ENCODE results near the gene FAM204A.

FAM204A gene

DNA sequence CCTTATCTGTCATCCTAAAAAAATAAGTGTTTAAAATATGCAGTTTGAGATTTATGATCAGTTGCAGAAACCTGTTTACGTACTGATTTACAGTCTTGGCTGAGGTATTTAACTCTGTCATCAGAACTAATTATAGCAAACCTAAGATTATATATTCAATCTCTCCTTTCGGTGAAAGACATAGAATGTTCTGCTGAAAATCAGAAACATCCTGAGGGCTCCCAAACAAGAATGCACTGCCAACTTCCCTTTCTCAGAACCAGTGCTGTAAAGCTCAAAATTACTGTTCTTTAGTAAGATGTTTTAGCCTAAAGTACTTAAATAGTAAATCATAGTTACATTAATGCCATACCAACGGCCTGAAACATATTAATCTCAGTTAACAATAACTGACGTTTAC, 34.3 kb downstream of the FAM204A start:
- H3K36me3 ChIP-seq (ENCODE audit: control insufficient read depth in 1 of 2, insufficient read depth in 2 of 2, low read depth in 1 of 2, low read length in 2 of 2): peaks cover 11 to 77% of the 10 kb centered on the region in 2 experiments
- WGBS: 75% methylated on average over 2 of the region's 4 CpGs
- H3K9me3 ChIP-seq (ENCODE audit: control insufficient read depth, low read length): no peaks in the 10 kb centered on the region
- H2AFZ ChIP-seq (ENCODE audit: low read depth, low read length): no peak overlapping the region
- no peak overlapping the region for H2BK5ac ChIP-seq (ENCODE audit: low read depth, low read length, poor library complexity, severe bottlenecking)
- no peak overlapping the region for H2AK5ac ChIP-seq (ENCODE audit: low read length, severe bottlenecking)
- H3K4ac ChIP-seq (ENCODE audit: low read depth in 1 of 2, low read length in 2 of 2): no peak overlapping the region
- H3K4me1 ChIP-seq (ENCODE audit: control insufficient read depth, insufficient read depth, low read depth, low read length): peaks cover 2% of the 10 kb centered on the region
- H3K27ac ChIP-seq (ENCODE audit: low read length, poor library complexity, severe bottlenecking): no peak overlapping the region
- H3K23ac ChIP-seq (ENCODE audit: low read length in 2 of 2): no peak overlapping the region
- peaks cover 2% of the 10 kb centered on the region for H3K79me1 ChIP-seq (replicated peaks; ENCODE audit: low read length, poor library complexity, severe bottlenecking)
- no peak overlapping the region for H3K4me2 ChIP-seq (ENCODE audit: low read length, poor library complexity, severe bottlenecking)
- no peak overlapping the region for H3K14ac ChIP-seq (ENCODE audit: low read length in 2 of 2)
- no peak overlapping the region for H2BK12ac ChIP-seq (ENCODE audit: low read length in 2 of 2)
- no peak overlapping the region for H4K8ac ChIP-seq (ENCODE audit: low read length)
- no peak overlapping the region for H2BK15ac ChIP-seq (ENCODE audit: low read depth, poor library complexity, severe bottlenecking)
- H3K18ac ChIP-seq (ENCODE audit: low read depth in 1 of 2, low read length in 2 of 2): no peak overlapping the region
- H3K4me3 ChIP-seq (ENCODE audit: insufficient read depth in 1 of 2, low read depth in 1 of 2, low read length in 2 of 2): no peak overlapping the region
- no peak for DNase-seq
- no peak overlapping the region for H4K91ac ChIP-seq (ENCODE audit: low read length)
- no peaks in the 10 kb centered on the region for H3K27me3 ChIP-seq (ENCODE audit: control insufficient read depth in 1 of 2, insufficient read depth in 1 of 2, low read length in 2 of 2)
- no peak overlapping the region for H2BK120ac ChIP-seq (ENCODE audit: low read depth, low read length)
- H3K9ac ChIP-seq (ENCODE audit: low read length): no peak overlapping the region

DNA sequence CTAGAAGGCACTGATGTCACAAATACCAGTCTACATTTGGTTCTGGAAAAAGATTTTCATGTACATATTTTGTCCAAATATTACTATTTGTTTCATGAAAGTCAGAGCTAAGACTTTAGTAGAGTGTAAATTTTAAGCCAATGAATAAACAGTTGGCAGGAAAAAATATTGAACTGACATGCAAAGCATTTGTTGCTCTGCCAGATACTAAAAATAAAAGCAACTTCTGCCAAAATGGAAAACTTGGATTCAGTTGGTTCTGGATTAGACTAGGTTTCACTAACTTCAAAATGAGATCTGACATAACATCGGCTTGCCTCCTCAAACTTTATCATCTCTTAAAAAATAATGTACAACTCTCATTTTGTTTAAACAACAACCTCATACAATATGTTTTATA, 34.9 kb downstream of the FAM204A start:
- H3K79me1 ChIP-seq (replicated peaks; ENCODE audit: low read length, poor library complexity, severe bottlenecking): peaks cover 2% of the 10 kb centered on the region
- no peak overlapping the region for H2AFZ ChIP-seq (ENCODE audit: low read depth, low read length)
- H3K9me3 ChIP-seq (ENCODE audit: control insufficient read depth, low read length): no peaks in the 10 kb centered on the region
- WGBS: no CpG with 5 or more reads among the region's 1 CpG
- H3K4me3 ChIP-seq (ENCODE audit: insufficient read depth in 1 of 2, low read depth in 1 of 2, low read length in 2 of 2): no peak overlapping the region
- H2AK5ac ChIP-seq (ENCODE audit: low read length, severe bottlenecking): no peak overlapping the region
- no peak overlapping the region for H3K23ac ChIP-seq (ENCODE audit: low read length in 2 of 2)
- H3K27me3 ChIP-seq (ENCODE audit: control insufficient read depth in 1 of 2, insufficient read depth in 1 of 2, low read length in 2 of 2): no peaks in the 10 kb centered on the region
- no peak overlapping the region for H2BK5ac ChIP-seq (ENCODE audit: low read depth, low read length, poor library complexity, severe bottlenecking)
- H3K9ac ChIP-seq (ENCODE audit: low read length): no peak overlapping the region
- H3K4ac ChIP-seq (ENCODE audit: low read depth in 1 of 2, low read length in 2 of 2): no peak overlapping the region
- H2BK12ac ChIP-seq (ENCODE audit: low read length in 2 of 2): no peak overlapping the region
- H3K36me3 ChIP-seq (ENCODE audit: control insufficient read depth in 1 of 2, insufficient read depth in 2 of 2, low read depth in 1 of 2, low read length in 2 of 2): peaks cover 11 to 71% of the 10 kb centered on the region in 2 experiments
- no peak overlapping the region for H3K4me2 ChIP-seq (ENCODE audit: low read length, poor library complexity, severe bottlenecking)
- no peak overlapping the region for H2BK15ac ChIP-seq (ENCODE audit: low read depth, poor library complexity, severe bottlenecking)
- H3K4me1 ChIP-seq (ENCODE audit: control insufficient read depth, insufficient read depth, low read depth, low read length): peaks cover 2% of the 10 kb centered on the region
- no peak for DNase-seq
- H4K91ac ChIP-seq (ENCODE audit: low read length): no peak overlapping the region
- no peak overlapping the region for H2BK120ac ChIP-seq (ENCODE audit: low read depth, low read length)
- no peak overlapping the region for H4K8ac ChIP-seq (ENCODE audit: low read length)
- H3K14ac ChIP-seq (ENCODE audit: low read length in 2 of 2): no peak overlapping the region
- H3K27ac ChIP-seq (ENCODE audit: low read length, poor library complexity, severe bottlenecking): no peak overlapping the region
- no peak overlapping the region for H3K18ac ChIP-seq (ENCODE audit: low read depth in 1 of 2, low read length in 2 of 2)

DNA sequence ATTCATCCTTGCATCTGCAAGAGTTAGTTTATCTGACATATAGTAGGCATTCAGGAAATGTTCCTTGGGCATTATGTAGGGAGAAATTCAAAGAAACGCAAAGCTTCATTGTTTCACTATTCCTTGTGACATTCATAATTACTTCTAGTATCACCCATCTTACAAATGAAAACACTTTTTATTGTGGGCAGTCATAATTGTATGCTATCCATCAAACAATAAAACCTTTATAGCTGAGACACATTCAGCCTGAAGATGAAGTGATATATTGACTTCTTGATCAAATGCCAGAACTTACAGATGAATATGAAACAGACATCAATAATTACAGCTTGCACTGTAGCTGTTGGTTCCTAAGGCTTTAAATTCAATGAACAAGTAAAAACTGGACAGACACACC, 36.4 kb downstream of the FAM204A start:
- H2BK120ac ChIP-seq (ENCODE audit: low read depth, low read length): no peak overlapping the region
- no peak overlapping the region for H3K27ac ChIP-seq (ENCODE audit: low read length, poor library complexity, severe bottlenecking)
- H3K4me1 ChIP-seq (ENCODE audit: control insufficient read depth, insufficient read depth, low read depth, low read length): no peaks in the 10 kb centered on the region
- no peak overlapping the region for H2BK15ac ChIP-seq (ENCODE audit: low read depth, poor library complexity, severe bottlenecking)
- H3K4ac ChIP-seq (ENCODE audit: low read depth in 1 of 2, low read length in 2 of 2): no peak overlapping the region
- H3K36me3 ChIP-seq (ENCODE audit: control insufficient read depth in 1 of 2, insufficient read depth in 2 of 2, low read depth in 1 of 2, low read length in 2 of 2): peaks cover 8 to 64% of the 10 kb centered on the region in 2 experiments
- H2BK5ac ChIP-seq (ENCODE audit: low read depth, low read length, poor library complexity, severe bottlenecking): no peak overlapping the region
- H2AFZ ChIP-seq (ENCODE audit: low read depth, low read length): no peak overlapping the region
- H3K4me2 ChIP-seq (ENCODE audit: low read length, poor library complexity, severe bottlenecking): no peak overlapping the region
- no peak for DNase-seq
- no peak overlapping the region for H4K8ac ChIP-seq (ENCODE audit: low read length)
- no peak overlapping the region for H2AK5ac ChIP-seq (ENCODE audit: low read length, severe bottlenecking)
- H3K4me3 ChIP-seq (ENCODE audit: insufficient read depth in 1 of 2, low read depth in 1 of 2, low read length in 2 of 2): no peak overlapping the region
- H4K91ac ChIP-seq (ENCODE audit: low read length): no peak overlapping the region
- H3K27me3 ChIP-seq (ENCODE audit: control insufficient read depth in 1 of 2, insufficient read depth in 1 of 2, low read length in 2 of 2): no peaks in the 10 kb centered on the region
- H3K18ac ChIP-seq (ENCODE audit: low read depth in 1 of 2, low read length in 2 of 2): no peak overlapping the region
- H3K79me1 ChIP-seq (replicated peaks; ENCODE audit: low read length, poor library complexity, severe bottlenecking): peaks cover 2% of the 10 kb centered on the region
- H3K9me3 ChIP-seq (ENCODE audit: control insufficient read depth, low read length): no peaks in the 10 kb centered on the region
- H2BK12ac ChIP-seq (ENCODE audit: low read length in 2 of 2): no peak overlapping the region
- no peak overlapping the region for H3K23ac ChIP-seq (ENCODE audit: low read length in 2 of 2)
- no CpG with 5 or more reads among the region's 1 CpG for WGBS
- no peak overlapping the region for H3K14ac ChIP-seq (ENCODE audit: low read length in 2 of 2)
- no peak overlapping the region for H3K9ac ChIP-seq (ENCODE audit: low read length)

DNA sequence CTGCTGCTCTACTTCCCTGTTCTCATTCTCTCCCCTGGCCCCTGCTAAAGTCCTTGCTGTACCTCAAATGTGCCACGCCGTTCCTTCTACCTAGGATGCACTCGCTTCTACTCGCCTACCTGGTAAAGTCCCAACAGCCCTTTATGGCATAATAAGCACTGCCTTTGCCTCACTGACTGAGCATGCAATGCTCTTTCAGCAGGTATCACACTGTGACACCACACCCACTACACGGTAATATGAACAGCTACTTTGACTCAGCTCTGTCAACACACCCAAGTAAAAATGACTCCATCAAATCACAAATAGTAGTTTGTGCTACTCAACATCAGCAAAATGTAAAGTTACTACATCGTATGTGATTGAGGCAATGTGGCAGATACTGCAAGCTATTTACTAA, 37.6 kb downstream of the FAM204A start:
- H3K79me1 ChIP-seq (replicated peaks; ENCODE audit: low read length, poor library complexity, severe bottlenecking): peaks cover 2% of the 10 kb centered on the region
- H3K27ac ChIP-seq (ENCODE audit: low read length, poor library complexity, severe bottlenecking): no peak overlapping the region
- no peaks in the 10 kb centered on the region for H3K4me1 ChIP-seq (ENCODE audit: control insufficient read depth, insufficient read depth, low read depth, low read length)
- no peak overlapping the region for H2AFZ ChIP-seq (ENCODE audit: low read depth, low read length)
- no peak overlapping the region for H2BK15ac ChIP-seq (ENCODE audit: low read depth, poor library complexity, severe bottlenecking)
- no peak overlapping the region for H3K4me2 ChIP-seq (ENCODE audit: low read length, poor library complexity, severe bottlenecking)
- peaks cover 8 to 54% of the 10 kb centered on the region in 2 experiments for H3K36me3 ChIP-seq (ENCODE audit: control insufficient read depth in 1 of 2, insufficient read depth in 2 of 2, low read depth in 1 of 2, low read length in 2 of 2)
- no peak overlapping the region for H4K8ac ChIP-seq (ENCODE audit: low read length)
- no peak overlapping the region for H2AK5ac ChIP-seq (ENCODE audit: low read length, severe bottlenecking)
- no peak overlapping the region for H2BK120ac ChIP-seq (ENCODE audit: low read depth, low read length)
- DNase-seq: no peak
- no peak overlapping the region for H3K18ac ChIP-seq (ENCODE audit: low read depth in 1 of 2, low read length in 2 of 2)
- H3K4me3 ChIP-seq (ENCODE audit: insufficient read depth in 1 of 2, low read depth in 1 of 2, low read length in 2 of 2): no peak overlapping the region
- no peak overlapping the region for H4K91ac ChIP-seq (ENCODE audit: low read length)
- H3K9ac ChIP-seq (ENCODE audit: low read length): no peak overlapping the region
- H3K14ac ChIP-seq (ENCODE audit: low read length in 2 of 2): no peak overlapping the region
- 94% methylated on average over 5 of the region's 6 CpGs for WGBS
- H3K27me3 ChIP-seq (ENCODE audit: control insufficient read depth in 1 of 2, insufficient read depth in 1 of 2, low read length in 2 of 2): no peaks in the 10 kb centered on the region
- no peak overlapping the region for H3K23ac ChIP-seq (ENCODE audit: low read length in 2 of 2)
- no peak overlapping the region for H3K4ac ChIP-seq (ENCODE audit: low read depth in 1 of 2, low read length in 2 of 2)
- no peak overlapping the region for H2BK12ac ChIP-seq (ENCODE audit: low read length in 2 of 2)
- no peak overlapping the region for H2BK5ac ChIP-seq (ENCODE audit: low read depth, low read length, poor library complexity, severe bottlenecking)
- H3K9me3 ChIP-seq (ENCODE audit: control insufficient read depth, low read length): no peaks in the 10 kb centered on the region
